B cell (primary cell): ENCODE measurements around the gene NT5C3A.

Experiments used
- EZH2 ChIP-seq: IDR thresholded peaks from 2 replicates; pipeline ENCODE4 v1.6.1; 2012; ENCODE audit warnings: borderline replicate concordance, low read depth, mild to moderate bottlenecking, moderate library complexity, low read length; ENCODE audit not compliant: insufficient read depth, poor library complexity, severe bottlenecking
- TF ChIP-seq, protein P1 (sequence below): fragments of 200-600 bp; IDR thresholded peaks from one replicate; pipeline ENCODE4 v1.8.0; 2022; ENCODE audit warnings: antibody characterized with exemption, mild to moderate bottlenecking

- TF ChIP-seq, protein P1, sequence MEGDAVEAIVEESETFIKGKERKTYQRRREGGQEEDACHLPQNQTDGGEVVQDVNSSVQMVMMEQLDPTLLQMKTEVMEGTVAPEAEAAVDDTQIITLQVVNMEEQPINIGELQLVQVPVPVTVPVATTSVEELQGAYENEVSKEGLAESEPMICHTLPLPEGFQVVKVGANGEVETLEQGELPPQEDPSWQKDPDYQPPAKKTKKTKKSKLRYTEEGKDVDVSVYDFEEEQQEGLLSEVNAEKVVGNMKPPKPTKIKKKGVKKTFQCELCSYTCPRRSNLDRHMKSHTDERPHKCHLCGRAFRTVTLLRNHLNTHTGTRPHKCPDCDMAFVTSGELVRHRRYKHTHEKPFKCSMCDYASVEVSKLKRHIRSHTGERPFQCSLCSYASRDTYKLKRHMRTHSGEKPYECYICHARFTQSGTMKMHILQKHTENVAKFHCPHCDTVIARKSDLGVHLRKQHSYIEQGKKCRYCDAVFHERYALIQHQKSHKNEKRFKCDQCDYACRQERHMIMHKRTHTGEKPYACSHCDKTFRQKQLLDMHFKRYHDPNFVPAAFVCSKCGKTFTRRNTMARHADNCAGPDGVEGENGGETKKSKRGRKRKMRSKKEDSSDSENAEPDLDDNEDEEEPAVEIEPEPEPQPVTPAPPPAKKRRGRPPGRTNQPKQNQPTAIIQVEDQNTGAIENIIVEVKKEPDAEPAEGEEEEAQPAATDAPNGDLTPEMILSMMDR = no peak
- no peak for TF ChIP-seq EZH2
Measured at GRCh38 chr7:33040803-33041516, 21.6 kb downstream of the NT5C3A start.
